NT2/D1 (cell line): ENCODE measurements around the gene AARS2.

Source experiments
- YY1 ChIP-seq: IDR thresholded peaks from 2 replicates; pipeline ENCODE4 v1.6.1; 2011; ENCODE audit not compliant: insufficient read length, insufficient read depth
- ZNF274 ChIP-seq: IDR thresholded peaks from 2 replicates; pipeline ENCODE4 v1.6.1; 2011; ENCODE audit warnings: mild to moderate bottlenecking, low read depth, low read length

DNA sequence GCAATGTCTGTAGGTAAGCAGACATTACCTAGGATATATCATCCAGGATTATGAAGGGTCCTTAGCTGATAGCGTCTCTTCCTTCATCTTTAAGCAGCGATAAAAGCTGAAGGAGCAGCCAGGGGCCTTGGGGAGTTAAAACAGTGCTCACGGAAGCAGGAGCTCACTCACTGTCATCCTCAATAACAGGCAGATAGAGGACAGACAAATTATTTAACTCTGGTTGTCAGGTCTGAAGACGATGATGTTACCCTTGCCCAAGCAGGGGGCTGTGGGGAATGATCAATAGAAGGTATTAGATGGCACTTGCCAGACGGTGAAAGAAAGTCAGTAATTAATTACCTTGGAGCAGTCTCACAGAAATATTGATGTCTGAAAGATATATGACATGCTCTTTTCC is 16.7 kb upstream of the AARS2 start:
- TF ChIP-seq ZNF274 (no peak), YY1 (no peak)
